ENCODE measurements around the gene ELL.

ELL gene

DNA sequence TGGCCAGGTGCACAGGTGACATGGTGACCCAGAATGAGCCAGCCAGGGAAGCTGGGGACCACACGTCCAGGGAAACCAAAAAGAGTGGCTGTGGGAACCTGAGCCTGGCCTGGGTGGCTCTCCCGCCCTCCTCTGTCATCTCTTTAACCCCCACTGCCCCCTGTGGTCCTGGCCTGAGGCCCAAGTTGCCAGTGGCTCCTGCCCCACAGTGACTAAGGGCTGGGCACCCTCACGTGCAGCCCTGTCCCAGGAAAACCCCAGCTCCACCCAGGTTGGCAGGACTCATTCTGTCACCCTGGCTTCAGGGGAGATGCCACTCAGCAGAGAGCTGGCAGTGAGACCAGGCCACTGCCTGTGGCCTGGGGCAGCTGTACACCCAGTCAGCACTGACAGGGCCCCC lies 53.4 kb downstream of the ELL start:
- no peak overlapping the region for H2AFZ ChIP-seq (ENCODE audit: low read length)
- no CpG with 5 or more reads among the region's 3 CpGs for WGBS, 2 donors (ENCODE audit: extremely low coverage in 2 of 2, insufficient read length in 2 of 2, insufficient replicate concordance in 1 of 2)
- H4K8ac ChIP-seq (ENCODE audit: low read depth, low read length), result no peak overlapping the region
- H3K23ac ChIP-seq (ENCODE audit: low read depth, low read length, poor library complexity), result no peak overlapping the region
- no peak overlapping the region for H2BK12ac ChIP-seq (ENCODE audit: low read length)
- DNase-seq (ENCODE audit: low spot score), result no peak
- no peak overlapping the region for H2BK5ac ChIP-seq (ENCODE audit: low read length)
- no peak overlapping the region for H2BK120ac ChIP-seq (ENCODE audit: low read depth, low read length)
- H2BK15ac ChIP-seq (ENCODE audit: low read length), result no peak overlapping the region
- no peak overlapping the region for H3K4ac ChIP-seq (ENCODE audit: low read length)
- H3K27me3 ChIP-seq (ENCODE audit: control insufficient read depth in 3 of 3, insufficient read depth in 3 of 3, low read depth in 1 of 3, low read length in 3 of 3), result no peaks in the 10 kb centered on the region
- H2AK5ac ChIP-seq (ENCODE audit: low read depth, low read length), result no peak overlapping the region
- peak overlapping the region; percentile 97 for H3K14ac ChIP-seq (ENCODE audit: low read length)
- H3K4me1 ChIP-seq (ENCODE audit: control insufficient read depth in 2 of 2, insufficient read depth in 1 of 2, low read depth in 1 of 2, low read length in 2 of 2), result peaks cover 5 to 12% of the 10 kb centered on the region in 2 donors
- peaks cover 2 to 4% of the 10 kb centered on the region in 2 donors for H3K36me3 ChIP-seq (replicated peaks in 1 of 2; ENCODE audit: control insufficient read depth in 2 of 2, insufficient read depth in 2 of 2, low read length in 2 of 2)
- no peak overlapping the region for H3K4me3 ChIP-seq (ENCODE audit: low read length in 2 of 2)
- no peak overlapping the region for H3K18ac ChIP-seq (ENCODE audit: low read length)
- H3K27ac ChIP-seq (replicated peaks; ENCODE audit: low read length), result no peak overlapping the region
- peaks cover 8% of the 10 kb centered on the region for H3K79me1 ChIP-seq (ENCODE audit: low read depth, low read length)
- H3K4me2 ChIP-seq (ENCODE audit: insufficient read depth, low read length, poor library complexity, severe bottlenecking), result no peak overlapping the region
- peak overlapping the region; percentile 27 for H3K9ac ChIP-seq (ENCODE audit: low read depth, low read length, poor library complexity)
- no peaks in the 10 kb centered on the region for H3K9me3 ChIP-seq (replicated peaks in 1 of 2; ENCODE audit: control insufficient read depth in 2 of 2, insufficient read depth in 1 of 2, low read depth in 1 of 2, low read length in 2 of 2)
- no peak overlapping the region for H4K91ac ChIP-seq (ENCODE audit: low read depth, low read length, poor library complexity)

DNA sequence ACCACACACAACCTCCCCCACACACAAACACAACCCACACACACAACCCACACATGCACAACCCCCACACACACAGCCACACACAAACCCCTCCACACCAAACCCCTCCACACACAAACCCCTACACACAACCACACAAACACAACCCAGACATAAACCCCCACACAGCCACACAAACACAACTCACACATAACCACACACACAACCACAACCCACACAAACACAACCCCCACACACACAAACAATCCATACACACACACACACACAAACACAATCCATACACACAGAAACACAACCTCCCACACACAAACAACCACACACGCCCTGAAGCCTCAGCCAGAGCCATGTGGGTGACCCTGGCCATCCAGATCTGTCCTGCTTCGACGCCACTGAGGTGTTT lies 53.9 kb downstream of the ELL start:
- Histone ChIP-seq H3K36me3 (replicated peaks in 1 of 2; ENCODE audit: control insufficient read depth in 2 of 2, insufficient read depth in 2 of 2, low read length in 2 of 2) (peaks cover 2 to 4% of the 10 kb centered on the region in 2 donors), H2BK120ac (ENCODE audit: low read depth, low read length) (no peak overlapping the region), H3K79me1 (ENCODE audit: low read depth, low read length) (peaks cover 8% of the 10 kb centered on the region), H3K4me2 (ENCODE audit: insufficient read depth, low read length, poor library complexity, severe bottlenecking) (no peak overlapping the region), H3K9me3 (replicated peaks in 1 of 2; ENCODE audit: control insufficient read depth in 2 of 2, insufficient read depth in 1 of 2, low read depth in 1 of 2, low read length in 2 of 2) (no peaks in the 10 kb centered on the region), H3K23ac (ENCODE audit: low read depth, low read length, poor library complexity) (no peak overlapping the region), H3K4ac (ENCODE audit: low read length) (peak overlapping the region; percentile 66), H3K27ac (replicated peaks; ENCODE audit: low read length) (no peak overlapping the region), H3K18ac (ENCODE audit: low read length) (no peak overlapping the region), H3K4me3 (ENCODE audit: low read length in 2 of 2) (peak overlapping the region in 1 of 2 donors; percentile 13), H3K27me3 (ENCODE audit: control insufficient read depth in 3 of 3, insufficient read depth in 3 of 3, low read depth in 1 of 3, low read length in 3 of 3) (no peaks in the 10 kb centered on the region), H4K91ac (ENCODE audit: low read depth, low read length, poor library complexity) (no peak overlapping the region), H2BK12ac (ENCODE audit: low read length) (no peak overlapping the region), H3K14ac (ENCODE audit: low read length) (peak overlapping the region; percentile 97), H2BK5ac (ENCODE audit: low read length) (no peak overlapping the region), H2BK15ac (ENCODE audit: low read length) (no peak overlapping the region), H2AFZ (ENCODE audit: low read length) (no peak overlapping the region), H3K4me1 (ENCODE audit: control insufficient read depth in 2 of 2, insufficient read depth in 1 of 2, low read depth in 1 of 2, low read length in 2 of 2) (peaks cover 5 to 12% of the 10 kb centered on the region in 2 donors), H4K8ac (ENCODE audit: low read depth, low read length) (no peak overlapping the region), H3K9ac (ENCODE audit: low read depth, low read length, poor library complexity) (peak overlapping the region; percentile 30), H2AK5ac (ENCODE audit: low read depth, low read length) (no peak overlapping the region)
- WGBS, 2 donors (ENCODE audit: extremely low coverage in 2 of 2, insufficient read length in 2 of 2, insufficient replicate concordance in 1 of 2), result no CpG with 5 or more reads among the region's 3 CpGs
- DNase-seq (ENCODE audit: low spot score), result no peak

DNA sequence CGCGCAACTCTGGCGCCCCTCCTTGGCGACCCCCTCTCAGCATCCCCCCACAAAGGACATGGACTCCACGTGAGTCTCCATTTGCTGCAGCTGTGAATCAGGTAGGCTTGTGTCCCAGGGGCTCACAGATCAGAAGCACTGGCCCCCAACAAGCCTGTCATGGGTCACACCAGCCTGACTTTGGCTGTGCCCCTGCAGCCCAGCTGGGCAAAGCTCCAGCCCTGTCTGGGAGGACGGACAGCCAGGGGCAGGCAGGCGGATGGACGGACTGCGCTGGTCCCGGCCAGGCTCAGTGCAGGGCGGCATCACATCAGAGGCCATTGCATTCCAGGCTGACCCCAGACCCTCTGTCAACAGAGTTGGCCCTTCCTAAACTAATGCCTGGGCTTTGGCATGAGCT lies 55.5 kb downstream of the ELL start:
- no peak for DNase-seq (ENCODE audit: low spot score)
- Histone ChIP-seq H3K9ac (ENCODE audit: low read depth, low read length, poor library complexity) (no peak overlapping the region), H3K14ac (ENCODE audit: low read length) (peak overlapping the region; percentile 63), H3K9me3 (replicated peaks in 1 of 2; ENCODE audit: control insufficient read depth in 2 of 2, insufficient read depth in 1 of 2, low read depth in 1 of 2, low read length in 2 of 2) (no peaks in the 10 kb centered on the region), H3K4me3 (ENCODE audit: low read length in 2 of 2) (no peak overlapping the region), H3K23ac (ENCODE audit: low read depth, low read length, poor library complexity) (peak overlapping the region; percentile 10), H4K91ac (ENCODE audit: low read depth, low read length, poor library complexity) (peak overlapping the region; percentile 46), H3K4ac (ENCODE audit: low read length) (no peak overlapping the region), H3K18ac (ENCODE audit: low read length) (peak overlapping the region; percentile 70), H3K79me1 (ENCODE audit: low read depth, low read length) (peaks cover 4% of the 10 kb centered on the region), H2BK120ac (ENCODE audit: low read depth, low read length) (no peak overlapping the region), H2BK15ac (ENCODE audit: low read length) (peak overlapping the region; percentile 47), H3K4me2 (ENCODE audit: insufficient read depth, low read length, poor library complexity, severe bottlenecking) (no peak overlapping the region), H4K8ac (ENCODE audit: low read depth, low read length) (no peak overlapping the region), H3K27ac (replicated peaks; ENCODE audit: low read length) (no peak overlapping the region), H2BK5ac (ENCODE audit: low read length) (peak overlapping the region; percentile 77), H2AK5ac (ENCODE audit: low read depth, low read length) (no peak overlapping the region), H2BK12ac (ENCODE audit: low read length) (no peak overlapping the region), H3K4me1 (ENCODE audit: control insufficient read depth in 2 of 2, insufficient read depth in 1 of 2, low read depth in 1 of 2, low read length in 2 of 2) (peaks cover 5 to 9% of the 10 kb centered on the region in 2 donors), H3K27me3 (ENCODE audit: control insufficient read depth in 3 of 3, insufficient read depth in 3 of 3, low read depth in 1 of 3, low read length in 3 of 3) (no peaks in the 10 kb centered on the region), H3K36me3 (replicated peaks in 1 of 2; ENCODE audit: control insufficient read depth in 2 of 2, insufficient read depth in 2 of 2, low read length in 2 of 2) (peaks cover 4 to 7% of the 10 kb centered on the region in 2 donors), H2AFZ (ENCODE audit: low read length) (no peak overlapping the region)
- WGBS, 2 donors (ENCODE audit: extremely low coverage in 2 of 2, insufficient read length in 2 of 2, insufficient replicate concordance in 1 of 2), result no CpG with 5 or more reads among the region's 11 CpGs

DNA sequence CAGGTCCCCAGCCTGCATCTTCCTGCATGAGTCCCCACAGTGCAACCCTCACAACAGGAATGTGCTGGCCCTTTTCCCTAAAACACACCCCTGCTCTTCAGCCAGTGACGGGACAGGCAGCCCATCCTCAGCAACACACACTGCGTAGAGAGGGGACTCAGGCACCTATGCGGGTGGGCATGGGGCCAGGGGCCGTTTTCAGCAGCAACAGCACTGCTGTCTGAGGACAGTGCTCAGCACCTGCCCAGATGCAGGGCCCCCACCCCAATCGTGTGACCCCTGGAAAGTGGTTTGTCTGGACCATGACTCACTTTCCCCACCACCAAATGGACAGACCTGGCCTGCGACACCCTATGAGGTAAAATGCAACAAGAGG lies 55.9 kb downstream of the ELL start:
- peaks cover 8 to 11% of the 10 kb centered on the region in 2 donors for H3K36me3 ChIP-seq (replicated peaks in 1 of 2; ENCODE audit: control insufficient read depth in 2 of 2, insufficient read depth in 2 of 2, low read length in 2 of 2)
- H3K23ac ChIP-seq (ENCODE audit: low read depth, low read length, poor library complexity), result peak overlapping the region; percentile 10
- no peak overlapping the region for H2BK12ac ChIP-seq (ENCODE audit: low read length)
- H2BK120ac ChIP-seq (ENCODE audit: low read depth, low read length), result no peak overlapping the region
- no peak overlapping the region for H2AFZ ChIP-seq (ENCODE audit: low read length)
- H3K9ac ChIP-seq (ENCODE audit: low read depth, low read length, poor library complexity), result no peak overlapping the region
- H3K4ac ChIP-seq (ENCODE audit: low read length), result no peak overlapping the region
- H3K9me3 ChIP-seq (replicated peaks in 1 of 2; ENCODE audit: control insufficient read depth in 2 of 2, insufficient read depth in 1 of 2, low read depth in 1 of 2, low read length in 2 of 2), result no peaks in the 10 kb centered on the region
- H4K91ac ChIP-seq (ENCODE audit: low read depth, low read length, poor library complexity), result no peak overlapping the region
- H3K4me2 ChIP-seq (ENCODE audit: insufficient read depth, low read length, poor library complexity, severe bottlenecking), result no peak overlapping the region
- no peaks in the 10 kb centered on the region for H3K27me3 ChIP-seq (ENCODE audit: control insufficient read depth in 3 of 3, insufficient read depth in 3 of 3, low read depth in 1 of 3, low read length in 3 of 3)
- no peak overlapping the region for H2BK5ac ChIP-seq (ENCODE audit: low read length)
- H3K14ac ChIP-seq (ENCODE audit: low read length), result peak overlapping the region; percentile 63
- H3K18ac ChIP-seq (ENCODE audit: low read length), result no peak overlapping the region
- no peak overlapping the region for H2AK5ac ChIP-seq (ENCODE audit: low read depth, low read length)
- peaks cover 4% of the 10 kb centered on the region for H3K79me1 ChIP-seq (ENCODE audit: low read depth, low read length)
- H3K4me1 ChIP-seq (ENCODE audit: control insufficient read depth in 2 of 2, insufficient read depth in 1 of 2, low read depth in 1 of 2, low read length in 2 of 2), result peaks cover 5 to 9% of the 10 kb centered on the region in 2 donors
- no peak overlapping the region for H3K27ac ChIP-seq (replicated peaks; ENCODE audit: low read length)
- no peak overlapping the region for H4K8ac ChIP-seq (ENCODE audit: low read depth, low read length)
- no peak overlapping the region for H2BK15ac ChIP-seq (ENCODE audit: low read length)
- H3K4me3 ChIP-seq (ENCODE audit: low read length in 2 of 2), result no peak overlapping the region
- DNase-seq (ENCODE audit: low spot score), result no peak
- WGBS, 2 donors (ENCODE audit: extremely low coverage in 2 of 2, insufficient read length in 2 of 2, insufficient replicate concordance in 1 of 2), result no CpG with 5 or more reads among the region's 6 CpGs
